AG08396 (cell line): ENCODE data around the gene KIF5A.

Experiments used
- DNase-seq: peaks from one replicate; pipeline ENCODE4 v3.0.0; 2012; ENCODE audit warnings: low spot score, mixed read lengths

KIF5A gene

GRCh38 chr12:57535764-57536596 lies 13.9 kb upstream of the KIF5A start:
- DNase-seq: no peak

GRCh38 chr12:57536597-57536942 lies 13.3 kb upstream of the KIF5A start:
- DNase-seq: no peak

GRCh38 chr12:57539134-57539768 lies 10.6 kb upstream of the KIF5A start:
- DNase-seq: no peak

- DNase-seq: no peak
These were observed 8.8 kb upstream of the KIF5A start for GRCh38 chr12:57541001-57541400.

- DNase-seq: no peak
These were observed 8.1 kb upstream of the KIF5A start for GRCh38 chr12:57541717-57542116.

- no peak for DNase-seq
These were observed 6.3 kb upstream of the KIF5A start for GRCh38 chr12:57543581-57543980.

- no peak for DNase-seq
These were observed 3.9 kb upstream of the KIF5A start for GRCh38 chr12:57545809-57546437.

GRCh38 chr12:57546438-57547287 lies 3.2 kb upstream of the KIF5A start, which contains the start of gene DCTN2:
DCTN2 (minus strand) TSS chr12:57547192; CDS start chr12:57547063, 129 bp downstream.
- peak; percentile 99 for DNase-seq

GRCh38 chr12:57547288-57548012 lies 2.4 kb upstream of the KIF5A start:
- no peak for DNase-seq

- DNase-seq: no peak
These were observed 1.9 kb upstream of the KIF5A start for GRCh38 chr12:57548013-57548315.

- no peak for DNase-seq
These were observed 1.4 kb upstream of the KIF5A start for GRCh38 chr12:57548488-57548887.

- DNase-seq: no peak
These were observed 488 bp upstream of the KIF5A start for GRCh38 chr12:57549203-57549908.

GRCh38 chr12:57550641-57551549 lies 1.1 kb downstream of the KIF5A start:
- DNase-seq: no peak

- no peak for DNase-seq
These were observed 1.9 kb downstream of the KIF5A start for GRCh38 chr12:57551637-57552305.

GRCh38 chr12:57552306-57552651 lies 2.4 kb downstream of the KIF5A start:
- no peak for DNase-seq

- DNase-seq: peak; percentile 48
These were observed 3.0 kb downstream of the KIF5A start for GRCh38 chr12:57552835-57553313.

- no peak for DNase-seq
These were observed 3.7 kb downstream of the KIF5A start for GRCh38 chr12:57553343-57554202.

GRCh38 chr12:57554453-57554852 lies 4.6 kb downstream of the KIF5A start:
- no peak for DNase-seq
